B cell (primary cell): Measurements from ENCODE around the gene PIP4K2C. TPM values are rescaled to one million over a fixed set of nuclear protein-coding genes. Genes with fewer than 3 reads are reported as not detected.
"Not testable (repeated sequence)": the region's sequence is repeated elsewhere in the genome, so short reads cannot be mapped to it uniquely, and the experiment has no call there.

Experiments used
- ATAC-seq: fragments of 200-7000 bp; cut with Tn5 transposase; one replicate; pipeline ENCODE4 v1.10.0; 2021; ENCODE audit warnings: low read depth, mild to moderate bottlenecking, moderate number of reproducible peaks, moderate library complexity
- CTCF ChIA-PET: fragments of 350-600 bp; sonication (Branson Sonifier 250); formaldehyde crosslinking; loops from one replicate; lab custom pipeline; 2021; ENCODE audit warnings: antibody characterized with exemption, inconsistent platforms; lab: Charles Lee
- POLR2A ChIA-PET: fragments of 350-600 bp; sonication (Branson Sonifier 250); formaldehyde crosslinking; loops from one replicate; lab custom pipeline; 2021; ENCODE audit warnings: antibody characterized with exemption; lab: Charles Lee
- DNase-seq: peaks from one replicate; pipeline ENCODE4 v3.0.0; 2013
- H2AFZ ChIP-seq: 2 replicates; pipeline ENCODE4 v1.6.1; 2012; ENCODE audit warnings: mild to moderate bottlenecking, low read depth, low read length; ENCODE audit not compliant: insufficient read depth, poor library complexity, severe bottlenecking
- H3K27ac ChIP-seq, 2 donors: 1 replicate in 1 of 2; 2 replicates in 1 of 2; pipeline ENCODE4 v1.5.1; 2012 to 2013; ENCODE audit warnings: low read length in 2 of 2, mild to moderate bottlenecking in 2 of 2, moderate library complexity in 1 of 2
- H3K27me3 ChIP-seq, 4 experiments: fragments of 200-600 bp in 1 of 4; sonication (generic) in 1 of 4; replicated peaks in 1 of 4; 1 replicate in 2 of 4; 2 replicates in 2 of 4; pipeline versions ENCODE4 v1.6.1 to v1.7.0; 2013 to 2016; ENCODE audit warnings: low read length in 3 of 4, mild to moderate bottlenecking in 2 of 4, mixed read lengths in 1 of 4, moderate library complexity in 1 of 4; ENCODE audit not compliant: insufficient read depth in 4 of 4, control insufficient read depth in 3 of 4; ENCODE audit errors: control extremely low read depth in 1 of 4
- H3K36me3 ChIP-seq, 2 experiments: replicated peaks in 1 of 2; 1 replicate in 1 of 2; 2 replicates in 1 of 2; pipeline versions ENCODE4 v1.6.1 to v1.7.1; 2013; ENCODE audit warnings: low read length in 1 of 2; ENCODE audit not compliant: insufficient read depth in 2 of 2, control insufficient read depth in 1 of 2; ENCODE audit errors: control extremely low read depth in 1 of 2, extremely low read depth in 1 of 2
- H3K4me1 ChIP-seq, 2 donors: fragments of 200-600 bp in 1 of 2; sonication (generic) in 1 of 2; 1 replicate in 1 of 2; 2 replicates in 1 of 2; pipeline versions ENCODE4 v1.5.1 to v1.6.1; 2013 to 2017; ENCODE audit warnings: low read length in 2 of 2; ENCODE audit not compliant: control insufficient read depth in 2 of 2, insufficient read depth in 2 of 2
- H3K4me2 ChIP-seq: replicated peaks from 2 replicates; pipeline ENCODE3; 2012; ENCODE audit warnings: mild to moderate bottlenecking, low read depth, low read length; ENCODE audit not compliant: poor library complexity, severe bottlenecking
- H3K4me3 ChIP-seq, 5 experiments: fragments of 200-600 bp in 1 of 5; sonication (generic) in 1 of 5; 1 replicate in 3 of 5; 2 replicates in 2 of 5; pipeline versions ENCODE4 v1.5.1 to v1.7.0; 2011 to 2016; ENCODE audit warnings: low read length in 4 of 5, mild to moderate bottlenecking in 4 of 5, low read depth in 2 of 5, control low read depth in 1 of 5, moderate library complexity in 1 of 5; ENCODE audit not compliant: insufficient read depth in 1 of 5; ENCODE audit errors: control extremely low read depth in 1 of 5, extremely low read depth in 1 of 5
- H3K79me2 ChIP-seq: fragments of 200-600 bp; sonication (generic); one replicate; pipeline ENCODE4 v1.6.0; 2016; ENCODE audit warnings: low read length; ENCODE audit not compliant: control insufficient read depth, insufficient read depth
- H3K9ac ChIP-seq: fragments of 200-600 bp; sonication (generic); 2 replicates; pipeline ENCODE4 v1.6.1; 2017; ENCODE audit warnings: mild to moderate bottlenecking, low read length, moderate library complexity
- H3K9me3 ChIP-seq, 3 donors: one replicate each; pipeline versions ENCODE4 v1.6.1 to v1.7.1; 2013; ENCODE audit warnings: low read length in 2 of 3; ENCODE audit not compliant: control insufficient read depth in 2 of 3, insufficient read depth in 1 of 3; ENCODE audit errors: control extremely low read depth in 1 of 3
- H4K20me1 ChIP-seq: 2 replicates; pipeline ENCODE4 v1.6.0; 2012; ENCODE audit warnings: mild to moderate bottlenecking, low read length; ENCODE audit not compliant: insufficient read depth, control insufficient read depth, poor library complexity, severe bottlenecking
- H3K27ac Mint-ChIP-seq: one replicate; pipeline ENCODE4 v1.8.0; 2021; ENCODE audit warnings: mixed read lengths
- H3K27me3 Mint-ChIP-seq: one replicate; pipeline ENCODE4 v1.8.0; 2021; ENCODE audit warnings: mixed read lengths
- H3K4me1 Mint-ChIP-seq: one replicate; pipeline ENCODE4 v1.8.0; 2021; ENCODE audit warnings: mixed read lengths
- H3K4me3 Mint-ChIP-seq: one replicate; pipeline ENCODE4 v1.8.0; 2021; ENCODE audit warnings: mixed read lengths
- H3K9me3 Mint-ChIP-seq: one replicate; pipeline ENCODE4 v1.8.0; 2022; ENCODE audit warnings: mixed read lengths; ENCODE audit not compliant: insufficient read depth
- CTCF ChIP-seq: fragments of 200-600 bp; IDR thresholded peaks from one replicate; pipeline ENCODE4 v1.8.0; 2022; ENCODE audit warnings: antibody characterized with exemption, mild to moderate bottlenecking
- EZH2 ChIP-seq: IDR thresholded peaks from 2 replicates; pipeline ENCODE4 v1.6.1; 2012; ENCODE audit warnings: borderline replicate concordance, low read depth, mild to moderate bottlenecking, moderate library complexity, low read length; ENCODE audit not compliant: insufficient read depth, poor library complexity, severe bottlenecking
- WGBS: methylation state at CpG from one replicate; pipeline ENCODE4 v1.1.5; 2013; ENCODE audit warnings: missing lambda C conversion rate; ENCODE audit not compliant: insufficient coverage; 5-methylcytosine and 5-hydroxymethylcytosine counted together
- intact Hi-C: fragments of 100-400 bp; cut with micrococcal nuclease; formaldehyde crosslinking; loops from one replicate; pipeline ENCODE4 v1.10.0; 2022
- polyA plus RNA-seq: library from polyadenylated mRNA; depleted of rRNA; stranded (reverse); fragments of >200 nt; gene quantifications from 2 replicates; pipeline ENCODE4 v1.2.3, GENCODE V29; 2012
- total RNA-seq, 2 donors: library from RNA; stranded (reverse); fragments of 120-200 nt in 1 of 2; gene quantifications; 1 replicate in 1 of 2; 2 replicates in 1 of 2; pipeline versions ENCODE4 v1.2.3 to v1.2.4, GENCODE V29; 2013 to 2022

Gene PIP4K2C
- total and polyA plus RNA-seq, 2 donors (not counting 1 experiment from before 2014, with no cell fraction given), result 20.1 to 21.3 TPM

GRCh38 chr12:57632958-57633840, 42.2 kb downstream of the PIP4K2C start, which contains the start of gene B4GALNT1:
B4GALNT1 (minus strand) TSS chr12:57633201; CDS start chr12:57632132, 1,069 bp downstream.
- no peaks in the 10 kb centered on the region for H3K9me3 Mint-ChIP-seq
- Histone ChIP-seq H3K4me1 (peaks cover 17 to 21% of the 10 kb centered on the region in 2 donors), H3K79me2 (no peaks in the 10 kb centered on the region), H3K4me3 (peak within 1 kb of the TSS in 4 of 5 experiments; percentile 40 to 75 (median 56)), H3K9ac (peak within 1 kb of the TSS; percentile 75), H3K27me3 (peaks cover 0 to 65% (median 40%) of the 10 kb centered on the region in 4 experiments), H3K36me3 (no peaks in the 10 kb centered on the region), H4K20me1 (no peaks in the 10 kb centered on the region), H3K9me3 (peaks cover 0 to 4% (median 0%) of the 10 kb centered on the region in 3 donors), H2AFZ (peak within 1 kb of the TSS; percentile 80), H3K27ac (no peak within 1 kb of the TSS), H3K4me2 (peak within 1 kb of the TSS; percentile 99)
- H3K4me3 Mint-ChIP-seq, result peak within 1 kb of the TSS; percentile 77
- POLR2A ChIA-PET, result interaction anchor here (0.6 kb wide), 1 partner anchor 1125 kb away, joined by 6 read pairs; no protein-coding TSS in a partner anchor
- DNase-seq (peak; percentile 82), ATAC-seq (peak; percentile 97)
- H3K27ac Mint-ChIP-seq, result no peak within 1 kb of the TSS
- under 1% methylated on average over 47 of the region's 58 CpGs for WGBS
- H3K4me1 Mint-ChIP-seq, result peaks cover 15% of the 10 kb centered on the region
- peaks cover 49% of the 10 kb centered on the region for H3K27me3 Mint-ChIP-seq
- TF ChIP-seq EZH2, result no peak
- peak; percentile 98 for TF ChIP-seq CTCF
- CTCF ChIA-PET, result interaction anchor here (0.7 to 2.3 kb wide), 15 partner anchors 8 to 174 kb away, joined by 3 to 20 read pairs (median 4); partner anchors contain the start of genes DDIT3, OS9 and PIP4K2C
- intact Hi-C loops, result loop anchor here (1.0 to 5.0 kb wide), 4 partner anchors 18 to 109 kb away; partner anchors contain the start of gene OS9

GRCh38 chr12:57636731-57637130, 45.7 kb downstream of the PIP4K2C start:
- H3K27ac Mint-ChIP-seq, H3K9me3 ChIP-seq, H3K4me3 Mint-ChIP-seq, H3K9me3 Mint-ChIP-seq, H3K4me3 ChIP-seq, H3K79me2 ChIP-seq, POLR2A ChIA-PET, H4K20me1 ChIP-seq, DNase-seq, intact Hi-C loops, ATAC-seq, H3K36me3 ChIP-seq, H3K27ac ChIP-seq, H2AFZ ChIP-seq, H3K4me2 ChIP-seq, H3K9ac ChIP-seq: not testable (repeated sequence)
- H3K4me1 ChIP-seq, result peaks cover 13 to 17% of the 10 kb centered on the region in 2 donors
- peaks cover 0 to 52% (median 19%) of the 10 kb centered on the region in 4 experiments for H3K27me3 ChIP-seq
- CTCF ChIA-PET, result interaction anchor here (0.8 to 6.4 kb wide), 3 partner anchors 53 to 178 kb away, joined by 4 to 66 read pairs (median 6); partner anchors contain the start of gene GLI1
- Mint-ChIP-seq H3K27me3 (peaks cover 35% of the 10 kb centered on the region), H3K4me1 (peaks cover 11% of the 10 kb centered on the region)
- 89% methylated on average over 7 of the region's 9 CpGs for WGBS
